Stimulated activated effector memory CD8-positive, alpha-beta T cell treated with anti-CD3 and anti-CD28 coated beads, Interleukin-12 subunit alpha, Interleukin-12 subunit beta, amount 100 ng/mL, for 72 hours (primary cell): ENCODE measurements around the gene CCDC157.
A peak's percentile ranks its signal among the peaks of the same experiment; 100 is the strongest.

Source experiments
- ATAC-seq: fragments of 150-1000 bp; cut with Tn5 transposase; 2 replicates; pipeline ENCODE4 v1.10.0; 2021
- DNase-seq, 2 donors: peaks; one replicate each; pipeline ENCODE4 v3.0.0; 2021 to 2022; ENCODE audit warnings: low spot score in 2 of 2
- H3K27ac Mint-ChIP-seq: one replicate; pipeline ENCODE4 v1.8.0; 2022; ENCODE audit warnings: mild to moderate bottlenecking, mixed read lengths
- H3K36me3 Mint-ChIP-seq: one replicate; pipeline ENCODE4 v1.8.0; 2022; ENCODE audit warnings: mild to moderate bottlenecking, mixed read lengths
- H3K4me1 Mint-ChIP-seq: one replicate; pipeline ENCODE4 v1.8.0; 2022; ENCODE audit warnings: mixed read lengths
- H3K4me3 Mint-ChIP-seq: one replicate; pipeline ENCODE4 v1.8.0; 2022; ENCODE audit warnings: mild to moderate bottlenecking, mixed read lengths
- H3K9me3 Mint-ChIP-seq: one replicate; pipeline ENCODE4 v1.8.0; 2022; ENCODE audit warnings: mixed read lengths

The CCDC157 gene

GRCh38 chr22:30320021-30320556 lies 36.7 kb upstream of the CCDC157 start:
- Mint-ChIP-seq H3K27ac (peak overlapping the region; percentile 81), H3K36me3 (peaks cover 35% of the 10 kb centered on the region), H3K9me3 (no peaks in the 10 kb centered on the region), H3K4me3 (no peak overlapping the region), H3K4me1 (peaks cover 86% of the 10 kb centered on the region)
- ATAC-seq = no peak
- no peak for DNase-seq

- peaks cover 84% of the 10 kb centered on the region for H3K4me1 Mint-ChIP-seq
- no peak for ATAC-seq
- peak overlapping the region; percentile 81 for H3K27ac Mint-ChIP-seq
- no peak overlapping the region for H3K4me3 Mint-ChIP-seq
- DNase-seq = no peak
- no peaks in the 10 kb centered on the region for H3K9me3 Mint-ChIP-seq
- peaks cover 39% of the 10 kb centered on the region for H3K36me3 Mint-ChIP-seq
These were observed 35.3 kb upstream of the CCDC157 start for GRCh38 chr22:30321461-30321860.

- ATAC-seq = no peak
- no peak for DNase-seq
- H3K27ac Mint-ChIP-seq = peak overlapping the region; percentile 90
- no peaks in the 10 kb centered on the region for H3K9me3 Mint-ChIP-seq
- H3K36me3 Mint-ChIP-seq = peaks cover 39% of the 10 kb centered on the region
- peaks cover 82% of the 10 kb centered on the region for H3K4me1 Mint-ChIP-seq
- H3K4me3 Mint-ChIP-seq = peak overlapping the region; percentile 89
These were observed 33.6 kb upstream of the CCDC157 start for GRCh38 chr22:30323246-30323645.

- Mint-ChIP-seq H3K9me3 (no peaks in the 10 kb centered on the region), H3K4me3 (peak overlapping the region; percentile 89), H3K27ac (peak overlapping the region; percentile 90), H3K36me3 (peaks cover 41% of the 10 kb centered on the region), H3K4me1 (peaks cover 73% of the 10 kb centered on the region)
- ATAC-seq (peak; percentile 31), DNase-seq (peak in 1 of 2 donors; percentile 61)
These were observed 32.6 kb upstream of the CCDC157 start for GRCh38 chr22:30324014-30324730.

- DNase-seq = no peak
- H3K9me3 Mint-ChIP-seq = no peaks in the 10 kb centered on the region
- peaks cover 51% of the 10 kb centered on the region for H3K36me3 Mint-ChIP-seq
- no peak for ATAC-seq
- peak overlapping the region; percentile 89 for H3K4me3 Mint-ChIP-seq
- peak overlapping the region; percentile 90 for H3K27ac Mint-ChIP-seq
- peaks cover 62% of the 10 kb centered on the region for H3K4me1 Mint-ChIP-seq
These were observed 31.6 kb upstream of the CCDC157 start for GRCh38 chr22:30325065-30325720.

GRCh38 chr22:30325724-30326254 lies 31.0 kb upstream of the CCDC157 start:
- no peaks in the 10 kb centered on the region for H3K9me3 Mint-ChIP-seq
- peaks cover 52% of the 10 kb centered on the region for H3K36me3 Mint-ChIP-seq
- ATAC-seq (no peak), DNase-seq (no peak)
- peaks cover 56% of the 10 kb centered on the region for H3K4me1 Mint-ChIP-seq
- H3K4me3 Mint-ChIP-seq = peak overlapping the region; percentile 89
- peak overlapping the region; percentile 90 for H3K27ac Mint-ChIP-seq

GRCh38 chr22:30326255-30326705 lies 30.5 kb upstream of the CCDC157 start:
- peak overlapping the region; percentile 89 for H3K4me3 Mint-ChIP-seq
- peak; percentile 43 for ATAC-seq
- peak overlapping the region; percentile 90 for H3K27ac Mint-ChIP-seq
- H3K9me3 Mint-ChIP-seq = no peaks in the 10 kb centered on the region
- peaks cover 52% of the 10 kb centered on the region for H3K4me1 Mint-ChIP-seq
- peaks cover 52% of the 10 kb centered on the region for H3K36me3 Mint-ChIP-seq
- DNase-seq = no peak

GRCh38 chr22:30326706-30327362 lies 30.0 kb upstream of the CCDC157 start, which contains the start of gene TBC1D10A:
Gene TBC1D10A, minus strand, starts transcription at chr22:30326941. Its CDS starts 60 bp downstream, at chr22:30326881.
- peak within 1 kb of the TSS; percentile 93 for H3K27ac Mint-ChIP-seq
- DNase-seq = peak; percentile 79 to 92
- peak within 1 kb of the TSS; percentile 89 for H3K4me3 Mint-ChIP-seq
- H3K9me3 Mint-ChIP-seq = no peaks in the 10 kb centered on the region
- ATAC-seq = peak; percentile 92
- peaks cover 46% of the 10 kb centered on the region for H3K4me1 Mint-ChIP-seq
- peaks cover 52% of the 10 kb centered on the region for H3K36me3 Mint-ChIP-seq

GRCh38 chr22:30327864-30328345 lies 28.9 kb upstream of the CCDC157 start:
- H3K36me3 Mint-ChIP-seq = peaks cover 55% of the 10 kb centered on the region
- no peak for DNase-seq
- H3K27ac Mint-ChIP-seq = peak overlapping the region; percentile 93
- no peaks in the 10 kb centered on the region for H3K9me3 Mint-ChIP-seq
- no peak for ATAC-seq
- peaks cover 41% of the 10 kb centered on the region for H3K4me1 Mint-ChIP-seq
- peak overlapping the region; percentile 89 for H3K4me3 Mint-ChIP-seq

- no peak overlapping the region for H3K27ac Mint-ChIP-seq
These were observed 28.2 kb upstream of the CCDC157 start for GRCh38 chr22:30328466-30329049.

GRCh38 chr22:30332551-30332950 lies 24.3 kb upstream of the CCDC157 start:
- ATAC-seq (no peak), DNase-seq (no peak)
- Mint-ChIP-seq H3K27ac (peak overlapping the region; percentile 43), H3K4me3 (no peak overlapping the region), H3K9me3 (no peaks in the 10 kb centered on the region), H3K36me3 (peaks cover 85% of the 10 kb centered on the region), H3K4me1 (peaks cover 15% of the 10 kb centered on the region)

More at GRCh38 chr22:30328466-30329049, 28.2 kb upstream of the CCDC157 start:
- Mint-ChIP-seq H3K4me3 (no peak overlapping the region), H3K36me3 (peaks cover 57% of the 10 kb centered on the region), H3K4me1 (peaks cover 36% of the 10 kb centered on the region), H3K9me3 (no peaks in the 10 kb centered on the region)
- no peak for DNase-seq
- no peak for ATAC-seq

GRCh38 chr22:30332994-30333706 lies 23.7 kb upstream of the CCDC157 start:
- peaks cover 91% of the 10 kb centered on the region for H3K36me3 Mint-ChIP-seq
- H3K27ac Mint-ChIP-seq = peak overlapping the region; percentile 43
- H3K4me1 Mint-ChIP-seq = peaks cover 10% of the 10 kb centered on the region
- no peaks in the 10 kb centered on the region for H3K9me3 Mint-ChIP-seq
- DNase-seq (no peak), ATAC-seq (no peak)
- H3K4me3 Mint-ChIP-seq = no peak overlapping the region

- H3K27ac Mint-ChIP-seq = no peak overlapping the region
- H3K4me3 Mint-ChIP-seq = no peak overlapping the region
- H3K9me3 Mint-ChIP-seq = no peaks in the 10 kb centered on the region
- no peak for DNase-seq
- no peak for ATAC-seq
- H3K4me1 Mint-ChIP-seq = peaks cover 10% of the 10 kb centered on the region
- peaks cover 97% of the 10 kb centered on the region for H3K36me3 Mint-ChIP-seq
These were observed 23.1 kb upstream of the CCDC157 start for GRCh38 chr22:30333707-30334087.

- H3K27ac Mint-ChIP-seq = peak overlapping the region; percentile 80
- H3K36me3 Mint-ChIP-seq = peaks cover 100% of the 10 kb centered on the region
- H3K4me3 Mint-ChIP-seq = no peak overlapping the region
- DNase-seq (no peak), ATAC-seq (no peak)
- H3K4me1 Mint-ChIP-seq = peaks cover 10% of the 10 kb centered on the region
- H3K9me3 Mint-ChIP-seq = no peaks in the 10 kb centered on the region
These were observed 22.2 kb upstream of the CCDC157 start for GRCh38 chr22:30334646-30335045.
